OCI-LY1 (cell line): ENCODE data around the gene CTSD.

ENCODE experiments used
- H2AFZ ChIP-seq: fragments of 200-600 bp; sonication (generic), shearing (Covaris generic); 2 replicates; pipeline ENCODE4 v1.6.0; 2014; ENCODE audit warnings: antibody characterized with exemption, mild to moderate bottlenecking, low read length
- H3F3A ChIP-seq: fragments of 200-600 bp; sonication (generic), shearing (Covaris generic); 2 replicates; pipeline ENCODE4 v1.6.0; 2014; ENCODE audit warnings: mild to moderate bottlenecking, antibody characterized with exemption, low read length, moderate library complexity; ENCODE audit not compliant: insufficient read depth
- H3K27ac ChIP-seq: fragments of 200-600 bp; sonication (generic); 2 replicates; pipeline ENCODE4 v1.5.1; 2014; ENCODE audit warnings: low read length, mixed run types, mild to moderate bottlenecking, low read depth; ENCODE audit not compliant: poor library complexity, severe bottlenecking
- H3K27me3 ChIP-seq: fragments of 200-600 bp; sonication (generic); 2 replicates; pipeline ENCODE4 v1.6.0; 2014; ENCODE audit warnings: antibody characterized with exemption, mild to moderate bottlenecking, low read length, moderate library complexity; ENCODE audit not compliant: insufficient read depth
- H3K36me3 ChIP-seq: fragments of 200-600 bp; sonication (generic); 2 replicates; pipeline ENCODE4 v1.6.1; 2014; ENCODE audit warnings: mild to moderate bottlenecking, antibody characterized with exemption, low read length, moderate library complexity, mixed read lengths; ENCODE audit not compliant: insufficient read depth
- H3K4me1 ChIP-seq: fragments of 200-600 bp; sonication (generic); 2 replicates; pipeline ENCODE4 v1.5.1; 2014; ENCODE audit warnings: mild to moderate bottlenecking, low read length, moderate library complexity; ENCODE audit not compliant: insufficient read depth, severe bottlenecking
- H3K4me2 ChIP-seq: fragments of 200-600 bp; sonication (generic), shearing (Covaris generic); 2 replicates; pipeline ENCODE4 v1.6.1; 2014; ENCODE audit warnings: low read length
- H3K4me3 ChIP-seq: fragments of 200-600 bp; sonication (generic); 2 replicates; pipeline ENCODE4 v1.5.1; 2014; ENCODE audit warnings: low read length, low read depth, mild to moderate bottlenecking, mixed read lengths; ENCODE audit not compliant: poor library complexity, severe bottlenecking
- H3K79me2 ChIP-seq: fragments of 200-600 bp; shearing (Covaris generic); 2 replicates; pipeline ENCODE4 v1.6.1; 2016; ENCODE audit warnings: mixed run types, low read length, mixed read lengths; ENCODE audit not compliant: insufficient read depth
- H3K9ac ChIP-seq: fragments of 200-600 bp; sonication (generic), shearing (Covaris generic); 2 replicates; pipeline ENCODE4 v1.6.1; 2014; ENCODE audit warnings: mild to moderate bottlenecking, low read length, mixed read lengths
- H3K9me2 ChIP-seq: fragments of 200-600 bp; sonication (generic), shearing (Covaris generic); 2 replicates; pipeline ENCODE4 v1.6.1; 2014; ENCODE audit warnings: low read depth, mild to moderate bottlenecking, low read length, mixed read lengths
- H3K9me3 ChIP-seq: fragments of 200-600 bp; shearing (Covaris generic); 2 replicates; pipeline ENCODE4 v1.6.1; 2014; ENCODE audit warnings: low read length, mixed read lengths
- H4K20me1 ChIP-seq: fragments of 200-600 bp; sonication (generic), shearing (Covaris generic); 2 replicates; pipeline ENCODE4 v1.6.0; 2016; ENCODE audit warnings: mild to moderate bottlenecking, low read length; ENCODE audit not compliant: insufficient read depth
- EZH2 ChIP-seq: fragments of 200-600 bp; sonication (generic), shearing (Covaris generic); IDR thresholded peaks from 2 replicates; pipeline ENCODE4 v1.8.0; 2017; ENCODE audit warnings: borderline replicate concordance, mixed run types, mild to moderate bottlenecking, antibody characterized with exemption, low read length, moderate library complexity, mixed read lengths
- TF ChIP-seq, protein P1 (sequence below): fragments of 200-600 bp; sonication (generic), shearing (Covaris generic); IDR thresholded peaks from 2 replicates; pipeline ENCODE4 v1.5.1; 2017; ENCODE audit warnings: mild to moderate bottlenecking, antibody characterized with exemption, low read length, moderate library complexity, mixed read lengths

Gene CTSD

DNA sequence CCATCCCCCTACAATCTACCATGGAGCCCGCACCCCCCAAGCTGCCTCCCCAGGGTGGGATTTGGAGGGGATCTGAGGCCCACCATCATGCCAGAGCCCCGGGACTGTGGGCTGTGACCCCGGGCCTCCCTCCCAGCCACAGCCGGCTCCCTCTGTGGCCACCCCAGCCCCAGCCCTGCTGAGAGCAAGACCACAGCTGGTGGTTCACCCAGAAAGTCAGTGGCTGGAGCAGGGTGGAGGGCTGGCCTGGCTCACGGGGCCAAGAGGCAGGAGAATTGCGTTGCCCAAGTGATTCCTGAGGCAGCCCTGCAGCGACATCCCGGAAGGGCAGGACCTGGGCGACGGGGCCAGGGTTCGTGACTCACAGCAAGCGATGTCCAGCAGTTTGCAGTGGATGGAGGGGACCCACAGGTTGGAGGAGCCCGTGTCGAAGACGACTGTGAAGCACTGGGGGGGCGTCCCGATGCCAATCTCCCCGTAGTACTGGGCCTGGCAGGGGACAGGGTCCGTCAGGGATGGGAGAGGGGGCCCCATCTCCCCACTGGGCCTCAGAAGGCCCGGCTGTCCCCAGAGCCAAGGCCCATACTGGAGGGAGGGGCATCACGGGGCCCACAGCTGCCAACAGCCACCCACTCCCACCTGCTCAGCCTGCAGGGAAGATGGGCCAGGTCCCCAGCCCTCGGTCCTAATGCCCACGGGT is 4.4 kb downstream of the CTSD start:
- Histone ChIP-seq H3K4me1 (peaks cover 13% of the 10 kb centered on the region), H4K20me1 (no peaks in the 10 kb centered on the region), H3K36me3 (no peaks in the 10 kb centered on the region), H3K9me3 (no peaks in the 10 kb centered on the region), H3K4me2 (no peak overlapping the region), H2AFZ (no peak overlapping the region), H3K4me3 (no peak overlapping the region), H3K9me2 (no peaks in the 10 kb centered on the region), H3F3A (no peaks in the 10 kb centered on the region), H3K79me2 (no peaks in the 10 kb centered on the region), H3K27me3 (no peaks in the 10 kb centered on the region), H3K9ac (no peak overlapping the region), H3K27ac (no peak overlapping the region)
- TF ChIP-seq EZH2 = no peak
- TF ChIP-seq, protein P1, sequence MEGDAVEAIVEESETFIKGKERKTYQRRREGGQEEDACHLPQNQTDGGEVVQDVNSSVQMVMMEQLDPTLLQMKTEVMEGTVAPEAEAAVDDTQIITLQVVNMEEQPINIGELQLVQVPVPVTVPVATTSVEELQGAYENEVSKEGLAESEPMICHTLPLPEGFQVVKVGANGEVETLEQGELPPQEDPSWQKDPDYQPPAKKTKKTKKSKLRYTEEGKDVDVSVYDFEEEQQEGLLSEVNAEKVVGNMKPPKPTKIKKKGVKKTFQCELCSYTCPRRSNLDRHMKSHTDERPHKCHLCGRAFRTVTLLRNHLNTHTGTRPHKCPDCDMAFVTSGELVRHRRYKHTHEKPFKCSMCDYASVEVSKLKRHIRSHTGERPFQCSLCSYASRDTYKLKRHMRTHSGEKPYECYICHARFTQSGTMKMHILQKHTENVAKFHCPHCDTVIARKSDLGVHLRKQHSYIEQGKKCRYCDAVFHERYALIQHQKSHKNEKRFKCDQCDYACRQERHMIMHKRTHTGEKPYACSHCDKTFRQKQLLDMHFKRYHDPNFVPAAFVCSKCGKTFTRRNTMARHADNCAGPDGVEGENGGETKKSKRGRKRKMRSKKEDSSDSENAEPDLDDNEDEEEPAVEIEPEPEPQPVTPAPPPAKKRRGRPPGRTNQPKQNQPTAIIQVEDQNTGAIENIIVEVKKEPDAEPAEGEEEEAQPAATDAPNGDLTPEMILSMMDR = no peak

DNA sequence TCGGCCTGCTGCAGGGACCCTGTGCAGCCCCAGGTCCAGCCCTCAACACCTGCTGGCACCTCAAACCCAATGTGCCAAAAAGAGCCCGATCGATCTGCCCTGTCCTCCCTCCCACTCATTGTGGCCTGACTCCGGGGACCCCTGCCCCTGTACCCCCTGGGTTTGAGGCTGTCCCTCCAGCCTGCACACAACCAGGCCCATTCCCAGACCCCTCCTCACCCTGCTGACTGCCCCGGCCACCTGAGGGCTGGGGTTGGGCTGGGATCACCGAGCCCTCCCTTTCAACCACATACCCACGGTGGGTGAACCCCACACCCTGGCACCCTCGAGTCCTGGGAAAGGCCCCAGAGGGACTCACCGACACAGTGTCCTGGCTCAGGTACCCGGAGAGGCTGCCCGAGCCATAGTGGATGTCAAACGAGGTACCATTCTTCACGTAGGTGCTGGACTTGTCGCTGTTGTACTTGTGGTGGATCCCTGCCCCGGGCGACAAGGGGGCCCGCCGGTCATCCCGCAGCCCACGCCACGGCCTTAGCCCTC is 5.0 kb downstream of the CTSD start:
- no peak overlapping the region for H3K4me2 ChIP-seq
- no peaks in the 10 kb centered on the region for H3K36me3 ChIP-seq
- no peaks in the 10 kb centered on the region for H3F3A ChIP-seq

DNA sequence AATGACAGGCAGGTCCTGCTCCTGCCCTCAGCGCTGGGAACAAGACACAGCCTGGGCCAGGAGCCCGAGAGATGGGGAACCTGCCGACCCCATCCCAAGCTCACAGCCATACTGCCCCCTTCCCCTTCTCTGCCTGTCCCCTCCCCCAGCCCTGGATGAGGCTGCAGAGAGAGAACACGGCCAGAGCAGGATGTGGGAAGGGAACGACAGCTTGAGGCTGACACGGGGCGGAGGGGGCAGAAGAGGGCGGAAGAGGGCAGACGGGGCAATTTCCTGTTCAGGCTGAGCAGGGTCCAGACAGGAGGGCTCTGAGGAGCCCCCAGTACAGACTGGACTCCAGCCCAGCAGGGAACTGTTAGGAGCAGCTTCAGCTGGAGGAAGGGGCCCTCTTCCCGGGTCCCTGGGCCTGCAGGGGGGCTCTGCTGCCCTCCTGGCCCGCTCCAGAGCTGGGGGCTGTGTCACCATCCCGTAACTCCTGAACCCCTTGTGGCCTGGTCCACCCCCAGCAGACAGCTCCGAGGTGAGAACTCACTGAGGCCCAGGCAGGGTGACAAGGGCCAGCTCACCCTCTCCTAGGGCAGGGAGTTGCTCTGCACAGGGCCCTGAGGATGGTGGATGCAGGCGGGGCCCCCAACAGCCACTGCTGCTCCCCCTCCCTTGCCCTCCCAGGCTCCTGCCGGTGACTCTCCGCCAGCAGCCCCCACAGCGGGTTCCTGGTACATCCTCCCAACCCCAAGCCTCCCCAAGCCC is 5.7 kb downstream of the CTSD start:
- H3K9me3 ChIP-seq = no peaks in the 10 kb centered on the region
- TF ChIP-seq, protein P1 = no peak
- no peak for TF ChIP-seq EZH2
- H2AFZ ChIP-seq = no peak overlapping the region
- no peak overlapping the region for H3K4me3 ChIP-seq
- no peaks in the 10 kb centered on the region for H4K20me1 ChIP-seq
- H3K9ac ChIP-seq = no peak overlapping the region
- H3K79me2 ChIP-seq = no peaks in the 10 kb centered on the region
- H3K36me3 ChIP-seq = no peaks in the 10 kb centered on the region; the same call in 1 of the 2 replicates
- peaks cover 8% of the 10 kb centered on the region for H3K4me1 ChIP-seq
- H3K4me2 ChIP-seq = no peak overlapping the region
- H3K27ac ChIP-seq = no peak overlapping the region
- H3K9me2 ChIP-seq = no peaks in the 10 kb centered on the region
- no peaks in the 10 kb centered on the region for H3F3A ChIP-seq
- H3K27me3 ChIP-seq = no peaks in the 10 kb centered on the region

More for the DNA sequence above, 5.0 kb downstream of the CTSD start:
- Histone ChIP-seq H3K4me3 (no peak overlapping the region), H3K27ac (no peak overlapping the region), H3K27me3 (no peaks in the 10 kb centered on the region), H3K79me2 (no peaks in the 10 kb centered on the region), H3K9me3 (no peaks in the 10 kb centered on the region), H3K4me1 (peaks cover 11% of the 10 kb centered on the region), H3K9ac (no peak overlapping the region), H4K20me1 (no peaks in the 10 kb centered on the region), H2AFZ (no peak overlapping the region), H3K9me2 (no peaks in the 10 kb centered on the region)
- no peak for TF ChIP-seq EZH2
- TF ChIP-seq, protein P1 = no peak
